Peyer's patch (tissue), 4 donors: ENCODE measurements around the gene RHD. TPM values are rescaled to one million over a fixed set of nuclear protein-coding genes. Genes with fewer than 3 reads are reported as not detected.
"Not testable (repeated sequence)": the region's sequence is repeated elsewhere in the genome, so short reads cannot be mapped to it uniquely, and the experiment has no call there.

ENCODE experiments used
- DNase-seq, 3 donors: peaks; one replicate each; pipeline ENCODE4 v3.0.0-alpha.2; 2017 to 2019
- H3K27ac ChIP-seq, 4 donors: fragments of 200-600 bp; sonication (generic); one replicate each; pipeline ENCODE4 v1.5.1; 2016 to 2019
- H3K27me3 ChIP-seq, 2 donors: fragments of 200-600 bp; sonication (generic); one replicate each; pipeline ENCODE4 v1.5.1; 2019
- H3K36me3 ChIP-seq, 3 donors: fragments of 200-600 bp; sonication (generic); one replicate each; pipeline ENCODE4 v1.5.1; 2016 to 2019
- H3K4me1 ChIP-seq, 4 donors: fragments of 200-600 bp; sonication (generic); one replicate each; pipeline ENCODE4 v1.5.1; 2016 to 2019
- H3K4me3 ChIP-seq, 4 donors: fragments of 200-600 bp; sonication (generic); 1 replicate in 3 of 4; 2 replicates in 1 of 4; pipeline ENCODE4 v1.5.1; 2016 to 2019; ENCODE audit warnings: mild to moderate bottlenecking in 1 of 4
- H3K9me3 ChIP-seq, 4 donors: fragments of 200-600 bp; sonication (generic); one replicate each; pipeline ENCODE4 v1.5.1; 2016 to 2019; ENCODE audit warnings: mild to moderate bottlenecking in 1 of 4
- POLR2A ChIP-seq, 2 donors: fragments of 450-650 bp; IDR thresholded peaks; one replicate each; pipeline ENCODE4 v1.5.1; 2017; ENCODE audit warnings: antibody characterized with exemption in 2 of 2, mild to moderate bottlenecking in 2 of 2, moderate library complexity in 2 of 2
- total RNA-seq, 4 donors: library from RNA; depleted of rRNA; stranded (reverse); fragments of >200 nt; gene quantifications; one replicate each; pipeline ENCODE4 v1.1.0, GENCODE V29; 2016
- TF ChIP-seq, protein P1 (sequence below), 6 experiments: fragments of 450-650 bp in 4 of 6; fragments of 200-600 bp in 2 of 6; sonication (generic) in 1 of 6; IDR thresholded peaks; one replicate each; pipeline ENCODE4 v1.5.1; 2017 to 2019; ENCODE audit warnings: antibody characterized with exemption in 6 of 6, mild to moderate bottlenecking in 3 of 6, moderate library complexity in 1 of 6

RHD gene
- total RNA-seq, result not detected

DNA sequence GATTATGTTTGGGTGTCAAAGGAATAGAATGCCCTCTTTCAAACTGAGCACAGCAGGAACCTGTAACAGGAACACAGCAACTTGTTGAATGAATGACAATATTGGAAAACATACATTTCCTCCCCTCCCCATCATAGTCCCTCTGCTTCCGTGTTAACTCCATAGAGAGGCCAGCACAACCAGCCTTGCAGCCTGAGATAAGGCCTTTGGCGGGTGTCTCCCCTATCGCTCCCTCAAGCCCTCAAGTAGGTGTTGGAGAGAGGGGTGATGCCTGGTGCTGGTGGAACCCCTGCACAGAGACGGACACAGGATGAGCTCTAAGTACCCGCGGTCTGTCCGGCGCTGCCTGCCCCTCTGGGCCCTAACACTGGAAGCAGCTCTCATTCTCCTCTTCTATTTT is at the start of gene RHD:
TSS of gene RHD (plus strand) at position 272 of the 400 bp plus-strand sequence. CDS start at position 311, 39 bp downstream.
- not testable (repeated sequence) for H3K27ac ChIP-seq, DNase-seq, H3K27me3 ChIP-seq, H3K36me3 ChIP-seq, H3K4me3 ChIP-seq, H3K4me1 ChIP-seq, H3K9me3 ChIP-seq

GRCh38 chr1:25222606-25223005 is 49.7 kb upstream of the RHD start:
- TF ChIP-seq, protein P1, sequence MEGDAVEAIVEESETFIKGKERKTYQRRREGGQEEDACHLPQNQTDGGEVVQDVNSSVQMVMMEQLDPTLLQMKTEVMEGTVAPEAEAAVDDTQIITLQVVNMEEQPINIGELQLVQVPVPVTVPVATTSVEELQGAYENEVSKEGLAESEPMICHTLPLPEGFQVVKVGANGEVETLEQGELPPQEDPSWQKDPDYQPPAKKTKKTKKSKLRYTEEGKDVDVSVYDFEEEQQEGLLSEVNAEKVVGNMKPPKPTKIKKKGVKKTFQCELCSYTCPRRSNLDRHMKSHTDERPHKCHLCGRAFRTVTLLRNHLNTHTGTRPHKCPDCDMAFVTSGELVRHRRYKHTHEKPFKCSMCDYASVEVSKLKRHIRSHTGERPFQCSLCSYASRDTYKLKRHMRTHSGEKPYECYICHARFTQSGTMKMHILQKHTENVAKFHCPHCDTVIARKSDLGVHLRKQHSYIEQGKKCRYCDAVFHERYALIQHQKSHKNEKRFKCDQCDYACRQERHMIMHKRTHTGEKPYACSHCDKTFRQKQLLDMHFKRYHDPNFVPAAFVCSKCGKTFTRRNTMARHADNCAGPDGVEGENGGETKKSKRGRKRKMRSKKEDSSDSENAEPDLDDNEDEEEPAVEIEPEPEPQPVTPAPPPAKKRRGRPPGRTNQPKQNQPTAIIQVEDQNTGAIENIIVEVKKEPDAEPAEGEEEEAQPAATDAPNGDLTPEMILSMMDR (IDR thresholded peaks at IDR 0.05), result no peak
- no peak for TF ChIP-seq POLR2A (IDR thresholded peaks at IDR 0.05)

GRCh38 chr1:25223471-25223870 is 48.8 kb upstream of the RHD start:
- Histone ChIP-seq H3K4me3 (no peak overlapping the region), H3K9me3 (no peaks in the 10 kb centered on the region), H3K27me3 (no peaks in the 10 kb centered on the region), H3K4me1 (no peaks in the 10 kb centered on the region), H3K36me3 (peaks cover 0 to 79% (median 0%) of the 10 kb centered on the region in 3 donors), H3K27ac (no peak overlapping the region)
- no peak for TF ChIP-seq POLR2A (IDR thresholded peaks at IDR 0.05)
- TF ChIP-seq, protein P1 (IDR thresholded peaks at IDR 0.05), result no peak
- DNase-seq, result no peak

More at GRCh38 chr1:25222606-25223005, 49.7 kb upstream of the RHD start:
- no peak overlapping the region for H3K4me3 ChIP-seq
- no peak overlapping the region for H3K27ac ChIP-seq
- DNase-seq, result no peak
- H3K4me1 ChIP-seq, result no peaks in the 10 kb centered on the region
- H3K9me3 ChIP-seq, result no peaks in the 10 kb centered on the region
- peaks cover 0 to 71% (median 0%) of the 10 kb centered on the region in 3 donors for H3K36me3 ChIP-seq
- H3K27me3 ChIP-seq, result no peaks in the 10 kb centered on the region

- Histone ChIP-seq H3K27ac (peak within 1 kb of the TSS; percentile 92 to 96 (median 94)), H3K27me3 (no peaks in the 10 kb centered on the region), H3K4me3 (peak within 1 kb of the TSS; percentile 69 to 95 (median 89)), H3K4me1 (peaks cover 0 to 29% (median 6%) of the 10 kb centered on the region in 4 donors), H3K9me3 (no peaks in the 10 kb centered on the region), H3K36me3 (peaks cover 0 to 38% (median 0%) of the 10 kb centered on the region in 3 donors)
- TF ChIP-seq POLR2A (IDR thresholded peaks at IDR 0.05), result peak; percentile 52 to 55
- TF ChIP-seq, protein P1 (IDR thresholded peaks at IDR 0.05), result no peak
- DNase-seq, result peak; percentile 85 to 97 (median 95)
These were observed 40.1 kb upstream of the RHD start, which contains the start of gene SYF2 for GRCh38 chr1:25232027-25232865. SYF2 (minus strand) TSS chr1:25232502; CDS start chr1:25232467, 35 bp downstream.

DNA sequence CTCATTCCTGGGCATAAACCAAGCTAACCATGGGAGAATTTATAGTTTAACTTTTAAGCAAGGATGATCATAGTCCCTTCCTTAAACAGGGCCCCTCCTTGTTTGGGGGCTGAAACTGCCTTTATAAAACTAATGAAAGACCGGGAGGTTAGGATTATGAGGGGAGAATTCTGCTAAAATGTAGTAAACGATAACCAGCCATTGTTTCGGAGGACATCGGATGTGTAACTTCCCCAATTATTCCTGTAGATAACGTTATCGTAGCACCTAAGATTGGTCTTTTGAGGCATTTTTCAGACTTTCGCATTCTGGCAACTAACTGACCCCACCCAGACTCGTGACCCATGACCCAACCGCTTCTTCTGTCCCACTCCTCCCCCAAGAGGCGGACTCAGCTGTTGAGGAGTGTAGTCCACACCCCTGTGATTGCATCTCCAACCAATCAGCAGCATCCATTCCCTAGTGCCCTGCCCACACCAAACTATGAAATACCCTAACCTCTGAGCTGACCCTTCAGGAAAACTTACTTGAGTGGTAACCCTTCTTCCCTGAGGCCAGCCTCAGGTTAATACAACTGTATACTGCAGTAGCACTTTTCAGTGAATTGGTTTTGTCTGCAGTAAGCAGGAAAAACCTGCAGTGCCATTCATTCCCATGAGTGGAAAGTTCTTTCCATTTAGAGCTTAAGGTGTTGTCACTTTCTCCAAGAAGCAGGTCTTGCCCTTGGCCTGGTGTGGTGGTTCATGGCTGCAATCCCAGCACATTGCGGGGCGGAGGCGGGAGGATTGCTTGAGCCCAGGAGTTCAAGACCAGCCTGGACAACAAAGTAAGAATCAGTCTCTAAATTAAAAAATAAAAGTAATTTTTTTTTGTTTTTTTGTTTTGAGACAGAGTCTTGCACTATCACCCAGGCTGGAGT is 39.2 kb upstream of the RHD start:
- no peaks in the 10 kb centered on the region for H3K9me3 ChIP-seq
- peaks cover 0 to 29% (median 0%) of the 10 kb centered on the region in 3 donors for H3K36me3 ChIP-seq
- TF ChIP-seq POLR2A (IDR thresholded peaks at IDR 0.05), result no peak
- TF ChIP-seq, protein P1 (IDR thresholded peaks at IDR 0.05), result no peak
- H3K4me3 ChIP-seq, result peak overlapping the region; percentile 69 to 95 (median 89)
- H3K27ac ChIP-seq, result peak overlapping the region; percentile 92 to 96 (median 94)
- peak; percentile 76 to 93 (median 83) for DNase-seq
- peaks cover 0 to 29% (median 7%) of the 10 kb centered on the region in 4 donors for H3K4me1 ChIP-seq
- no peaks in the 10 kb centered on the region for H3K27me3 ChIP-seq

- DNase-seq, result peak in 1 of 3 donors; percentile 44
- not testable (repeated sequence) for H3K27me3 ChIP-seq, H3K27ac ChIP-seq, H3K9me3 ChIP-seq, H3K36me3 ChIP-seq, H3K4me3 ChIP-seq
- peaks cover 0 to 39% (median 12%) of the 10 kb centered on the region in 4 donors for H3K4me1 ChIP-seq
These were observed 36.9 kb upstream of the RHD start for GRCh38 chr1:25235411-25235810.

GRCh38 chr1:25236261-25236660 is 36.0 kb upstream of the RHD start:
- not testable (repeated sequence) for H3K9me3 ChIP-seq, H3K4me3 ChIP-seq, H3K27me3 ChIP-seq, H3K27ac ChIP-seq, H3K36me3 ChIP-seq
- H3K4me1 ChIP-seq, result peaks cover 0 to 41% (median 14%) of the 10 kb centered on the region in 4 donors
- peak in 1 of 3 donors; percentile 40 for DNase-seq
